ENCODE measurements around the gene RNASE8.
"Not testable (repeated sequence)": the region's sequence is repeated elsewhere in the genome, so short reads cannot be mapped to it uniquely, and the experiment has no call there.

RNASE8 gene

GRCh38 chr14:21030531-21030930 is 27.1 kb upstream of the RNASE8 start:
- DNase-seq, result no peak

GRCh38 chr14:21032326-21033132 is 25.1 kb upstream of the RNASE8 start:
- no peak for DNase-seq

GRCh38 chr14:21033133-21033698 is 24.4 kb upstream of the RNASE8 start:
- DNase-seq, result no peak

GRCh38 chr14:21034707-21035106 is 22.9 kb upstream of the RNASE8 start, which contains the start of gene RNASE13:
Gene RNASE13 (minus strand): TSS chr14:21034807. CDS start chr14:21034288, 519 bp downstream.
- no peak for DNase-seq

- DNase-seq, result no peak
These were observed 20.9 kb upstream of the RNASE8 start for GRCh38 chr14:21036751-21037150.

GRCh38 chr14:21037156-21037555 is 20.5 kb upstream of the RNASE8 start:
- no peak for DNase-seq

GRCh38 chr14:21038441-21039422 is 18.9 kb upstream of the RNASE8 start:
- DNase-seq, result no peak

GRCh38 chr14:21039585-21040369 is 17.8 kb upstream of the RNASE8 start:
- peak in 3 of 5 donors; percentile 7 to 19 (median 16) for DNase-seq

GRCh38 chr14:21040370-21040925 is 17.2 kb upstream of the RNASE8 start:
- DNase-seq, result no peak

GRCh38 chr14:21040941-21041340 is 16.7 kb upstream of the RNASE8 start:
- DNase-seq, result not testable (repeated sequence)

GRCh38 chr14:21041676-21042433 is 15.8 kb upstream of the RNASE8 start, which contains the start of gene RNASE7:
Gene RNASE7 (plus strand): TSS chr14:21042362. CDS start chr14:21042993, 631 bp downstream.
- DNase-seq, result no peak

- DNase-seq, result no peak
These were observed 14.7 kb upstream of the RNASE8 start for GRCh38 chr14:21042918-21043317.

- DNase-seq, result no peak
These were observed 14.1 kb upstream of the RNASE8 start for GRCh38 chr14:21043387-21043973.

- DNase-seq, result no peak
These were observed 13.5 kb upstream of the RNASE8 start for GRCh38 chr14:21043974-21044618.

- DNase-seq, result no peak
These were observed 10.2 kb upstream of the RNASE8 start for GRCh38 chr14:21047378-21047781.

GRCh38 chr14:21048638-21049037 is 9.0 kb upstream of the RNASE8 start:
- no peak for DNase-seq

- DNase-seq, result no peak
These were observed 8.3 kb upstream of the RNASE8 start for GRCh38 chr14:21049271-21049673.

- DNase-seq, result no peak
These were observed 7.0 kb upstream of the RNASE8 start for GRCh38 chr14:21050597-21050996.

- no peak for DNase-seq
These were observed 4.2 kb upstream of the RNASE8 start for GRCh38 chr14:21053184-21054122.
